Measurements from ENCODE around the gene IFIT1. TPM values are rescaled to one million over a fixed set of nuclear protein-coding genes. Genes with fewer than 3 reads are reported as not detected.

Gene IFIT1
- total and polyA plus RNA-seq, 2 donors (not counting 1 experiment from before 2014, with no cell fraction given) = 0.63 to 1.2 TPM

GRCh38 chr10:89355394-89355931 is 37.0 kb upstream of the IFIT1 start:
- Histone ChIP-seq H3K4me1 (ENCODE audit: control insufficient read depth in 2 of 2, insufficient read depth in 2 of 2, low read length in 2 of 2) (peaks cover 9 to 12% of the 10 kb centered on the region in 2 donors), H3K27me3 (replicated peaks in 1 of 4; ENCODE audit: control extremely low read depth in 1 of 4, control insufficient read depth in 3 of 4, insufficient read depth in 4 of 4, low read length in 3 of 4) (no peaks in the 10 kb centered on the region), H2AFZ (ENCODE audit: insufficient read depth, low read depth, low read length, poor library complexity, severe bottlenecking) (no peak overlapping the region), H3K27ac (ENCODE audit: low read length in 2 of 2) (no peak overlapping the region), H3K9me3 (ENCODE audit: control extremely low read depth in 1 of 3, control insufficient read depth in 2 of 3, insufficient read depth in 1 of 3, low read length in 2 of 3) (no peaks in the 10 kb centered on the region), H3K9ac (ENCODE audit: low read length) (no peak overlapping the region), H4K20me1 (ENCODE audit: control insufficient read depth, insufficient read depth, low read length, poor library complexity, severe bottlenecking) (no peaks in the 10 kb centered on the region), H3K36me3 (replicated peaks in 1 of 2; ENCODE audit: control extremely low read depth in 1 of 2, control insufficient read depth in 1 of 2, extremely low read depth in 1 of 2, insufficient read depth in 2 of 2, low read length in 1 of 2) (no peaks in the 10 kb centered on the region), H3K79me2 (ENCODE audit: control insufficient read depth, insufficient read depth, low read length) (no peaks in the 10 kb centered on the region), H3K4me3 (ENCODE audit: control extremely low read depth in 1 of 5, extremely low read depth in 1 of 5, insufficient read depth in 1 of 5, low read depth in 2 of 5, low read length in 4 of 5) (no peak overlapping the region), H3K4me2 (replicated peaks; ENCODE audit: low read depth, low read length, poor library complexity, severe bottlenecking) (no peak overlapping the region)
- H3K9me3 Mint-ChIP-seq (ENCODE audit: insufficient read depth) = peaks cover 4% of the 10 kb centered on the region
- TF ChIP-seq, protein P1, sequence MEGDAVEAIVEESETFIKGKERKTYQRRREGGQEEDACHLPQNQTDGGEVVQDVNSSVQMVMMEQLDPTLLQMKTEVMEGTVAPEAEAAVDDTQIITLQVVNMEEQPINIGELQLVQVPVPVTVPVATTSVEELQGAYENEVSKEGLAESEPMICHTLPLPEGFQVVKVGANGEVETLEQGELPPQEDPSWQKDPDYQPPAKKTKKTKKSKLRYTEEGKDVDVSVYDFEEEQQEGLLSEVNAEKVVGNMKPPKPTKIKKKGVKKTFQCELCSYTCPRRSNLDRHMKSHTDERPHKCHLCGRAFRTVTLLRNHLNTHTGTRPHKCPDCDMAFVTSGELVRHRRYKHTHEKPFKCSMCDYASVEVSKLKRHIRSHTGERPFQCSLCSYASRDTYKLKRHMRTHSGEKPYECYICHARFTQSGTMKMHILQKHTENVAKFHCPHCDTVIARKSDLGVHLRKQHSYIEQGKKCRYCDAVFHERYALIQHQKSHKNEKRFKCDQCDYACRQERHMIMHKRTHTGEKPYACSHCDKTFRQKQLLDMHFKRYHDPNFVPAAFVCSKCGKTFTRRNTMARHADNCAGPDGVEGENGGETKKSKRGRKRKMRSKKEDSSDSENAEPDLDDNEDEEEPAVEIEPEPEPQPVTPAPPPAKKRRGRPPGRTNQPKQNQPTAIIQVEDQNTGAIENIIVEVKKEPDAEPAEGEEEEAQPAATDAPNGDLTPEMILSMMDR (IDR thresholded peaks at IDR 0.05) = no peak
- no peak for TF ChIP-seq EZH2 (IDR thresholded peaks at IDR 0.05; ENCODE audit: borderline replicate concordance, insufficient read depth, low read depth, low read length, poor library complexity, severe bottlenecking)
- no CpG with 5 or more reads among the region's 2 CpGs for WGBS (ENCODE audit: insufficient coverage)
- DNase-seq (no peak), ATAC-seq (ENCODE audit: low read depth) (no peak)
- H3K4me1 Mint-ChIP-seq = peaks cover 15% of the 10 kb centered on the region
- no peaks in the 10 kb centered on the region for H3K27me3 Mint-ChIP-seq
- ChIA-PET CTCF (interaction anchor here (0.9 to 1.1 kb wide), 4 partner anchors 9 to 76 kb away, joined by 3 read pairs; no protein-coding TSS in a partner anchor), POLR2A (no interaction called here)
- H3K27ac Mint-ChIP-seq = no peak overlapping the region
- no peak overlapping the region for H3K4me3 Mint-ChIP-seq
- intact Hi-C loops (cut with micrococcal nuclease) = no loop called here

GRCh38 chr10:89357096-89357495 is 35.3 kb upstream of the IFIT1 start:
- Histone ChIP-seq H3K9ac (ENCODE audit: low read length) (no peak overlapping the region), H3K27ac (ENCODE audit: low read length in 2 of 2) (no peak overlapping the region), H3K4me3 (ENCODE audit: control extremely low read depth in 1 of 5, extremely low read depth in 1 of 5, insufficient read depth in 1 of 5, low read depth in 2 of 5, low read length in 4 of 5) (no peak overlapping the region), H3K79me2 (ENCODE audit: control insufficient read depth, insufficient read depth, low read length) (no peaks in the 10 kb centered on the region), H3K4me1 (ENCODE audit: control insufficient read depth in 2 of 2, insufficient read depth in 2 of 2, low read length in 2 of 2) (no peaks in the 10 kb centered on the region), H2AFZ (ENCODE audit: insufficient read depth, low read depth, low read length, poor library complexity, severe bottlenecking) (no peak overlapping the region), H4K20me1 (ENCODE audit: control insufficient read depth, insufficient read depth, low read length, poor library complexity, severe bottlenecking) (no peaks in the 10 kb centered on the region), H3K36me3 (replicated peaks in 1 of 2; ENCODE audit: control extremely low read depth in 1 of 2, control insufficient read depth in 1 of 2, extremely low read depth in 1 of 2, insufficient read depth in 2 of 2, low read length in 1 of 2) (no peaks in the 10 kb centered on the region), H3K9me3 (ENCODE audit: control extremely low read depth in 1 of 3, control insufficient read depth in 2 of 3, insufficient read depth in 1 of 3, low read length in 2 of 3) (no peaks in the 10 kb centered on the region), H3K27me3 (replicated peaks in 1 of 4; ENCODE audit: control extremely low read depth in 1 of 4, control insufficient read depth in 3 of 4, insufficient read depth in 4 of 4, low read length in 3 of 4) (no peaks in the 10 kb centered on the region), H3K4me2 (replicated peaks; ENCODE audit: low read depth, low read length, poor library complexity, severe bottlenecking) (no peak overlapping the region)
- no peak overlapping the region for H3K4me3 Mint-ChIP-seq
- intact Hi-C loops (cut with micrococcal nuclease) = no loop called here
- ATAC-seq (ENCODE audit: low read depth) (no peak), DNase-seq (no peak)
- TF ChIP-seq, protein P1 (IDR thresholded peaks at IDR 0.05) = no peak
- TF ChIP-seq EZH2 (IDR thresholded peaks at IDR 0.05; ENCODE audit: borderline replicate concordance, insufficient read depth, low read depth, low read length, poor library complexity, severe bottlenecking) = no peak
- peaks cover 4% of the 10 kb centered on the region for H3K9me3 Mint-ChIP-seq (ENCODE audit: insufficient read depth)
- no peak overlapping the region for H3K27ac Mint-ChIP-seq
- 100% methylated on average over 1 of the region's 1 CpG for WGBS (ENCODE audit: insufficient coverage)
- ChIA-PET CTCF (no interaction called here), POLR2A (no interaction called here)
- H3K4me1 Mint-ChIP-seq = peaks cover under 1% of the 10 kb centered on the region
- no peaks in the 10 kb centered on the region for H3K27me3 Mint-ChIP-seq

Data from B cell (primary cell).